Endothelial cell of umbilical vein (primary cell): Measurements from ENCODE around the gene BTG1. TPM values are rescaled to one million over a fixed set of nuclear protein-coding genes. Genes with fewer than 3 reads are reported as not detected.
A peak's percentile ranks its signal among the peaks of the same experiment; 100 is the strongest.

Source experiments
- BruUV-seq: library from RNA; stranded (reverse); fragments of 400-500 nt; replicated peaks from 2 replicates; lab custom pipeline; 2021; lab: Mats Ljungman, UMichigan
- CTCF ChIA-PET: fragments of 300-600, 350-600 bp; sonication (Branson Sonifier 250); formaldehyde crosslinking; loops from one replicate; lab custom pipeline; 2021; ENCODE audit warnings: antibody characterized with exemption, inconsistent platforms; lab: Charles Lee
- POLR2A ChIA-PET: fragments of 300-600, 350-600 bp; sonication (Branson Sonifier 250); formaldehyde crosslinking; loops from one replicate; lab custom pipeline; 2021; ENCODE audit warnings: antibody characterized with exemption, inconsistent platforms; lab: Charles Lee
- DNase-seq: peaks from one replicate; pipeline ENCODE4 v3.0.0-alpha.2; 2011; ENCODE audit warnings: low read depth, low spot score
- FAIRE-seq: peaks from 2 replicates; lab custom pipeline; 2011; peaks lifted over from hg19 to GRCh38; lab: Jason Lieb, UNC
- H2AFZ ChIP-seq: 2 replicates; pipeline ENCODE4 v1.6.0; 2012; ENCODE audit warnings: low read depth, low read length, control low read depth, inconsistent platforms
- H3K27ac ChIP-seq: 2 replicates; pipeline ENCODE4 v1.5.1; 2011; ENCODE audit warnings: low read depth, mild to moderate bottlenecking, control low read depth, low read length, moderate library complexity; ENCODE audit not compliant: insufficient read depth
- H3K27me3 ChIP-seq, 2 experiments: 2 replicates each; pipeline versions ENCODE4 v1.6.0 to v1.6.1; 2011; ENCODE audit warnings: low read length in 2 of 2, mixed read lengths in 1 of 2; ENCODE audit not compliant: control insufficient read depth in 2 of 2, insufficient read depth in 2 of 2
- H3K36me3 ChIP-seq, 2 experiments: 2 replicates in 1 of 2; 3 replicates in 1 of 2; pipeline ENCODE4 v1.5.1; 2011; ENCODE audit warnings: low read length in 2 of 2, mild to moderate bottlenecking in 1 of 2, moderate library complexity in 1 of 2; ENCODE audit not compliant: control insufficient read depth in 2 of 2, insufficient read depth in 2 of 2; ENCODE audit errors: extremely low read depth in 1 of 2
- H3K4me1 ChIP-seq: 3 replicates; pipeline ENCODE4 v1.5.1; 2011; ENCODE audit warnings: mild to moderate bottlenecking, low read length; ENCODE audit not compliant: control insufficient read depth, insufficient read depth; ENCODE audit errors: extremely low read depth
- H3K4me2 ChIP-seq: 2 replicates; pipeline ENCODE4 v1.6.1; 2011; ENCODE audit warnings: low read length, control low read depth, mixed read lengths; ENCODE audit not compliant: insufficient read depth
- H3K4me3 ChIP-seq, 3 experiments: fragments of 200-600 bp in 1 of 3; sonication (generic), shearing (Covaris generic) in 1 of 3; replicated peaks in 1 of 3; 2 replicates each; pipeline ENCODE4 v1.5.1; 2011 to 2016; ENCODE audit warnings: control low read depth in 3 of 3, low read length in 3 of 3, mild to moderate bottlenecking in 2 of 3, inconsistent platforms in 1 of 3, low read depth in 1 of 3, moderate library complexity in 1 of 3; ENCODE audit not compliant: insufficient read depth in 1 of 3
- H3K79me2 ChIP-seq: 2 replicates; pipeline ENCODE4 v1.6.0; 2012; ENCODE audit warnings: low read length, inconsistent platforms; ENCODE audit not compliant: control insufficient read depth, insufficient read depth
- H3K9ac ChIP-seq: replicated peaks from 2 replicates; pipeline ENCODE3; 2011; ENCODE audit warnings: low read length, control low read depth; ENCODE audit not compliant: insufficient read depth; ENCODE audit errors: extremely low read depth
- H3K9me1 ChIP-seq: replicated peaks from 3 replicates; pipeline ENCODE4 v1.6.0; 2011; ENCODE audit warnings: mild to moderate bottlenecking, low read length; ENCODE audit not compliant: control insufficient read depth, insufficient read depth; ENCODE audit errors: extremely low read depth
- H3K9me3 ChIP-seq: replicated peaks from 2 replicates; pipeline ENCODE4 v1.5.1; 2012; ENCODE audit warnings: low read length, inconsistent platforms; ENCODE audit not compliant: control insufficient read depth, insufficient read depth
- H4K20me1 ChIP-seq: replicated peaks from 2 replicates; pipeline ENCODE3; 2011; ENCODE audit warnings: mild to moderate bottlenecking, low read length; ENCODE audit not compliant: control insufficient read depth, insufficient read depth; ENCODE audit errors: extremely low read depth
- CTCF ChIP-seq, 2 donors: IDR thresholded peaks; 1 replicate in 1 of 2; 2 replicates in 1 of 2; pipeline ENCODE4 v1.5.1; 2011; ENCODE audit warnings: low read length in 2 of 2, mild to moderate bottlenecking in 2 of 2, moderate library complexity in 2 of 2, control low read depth in 1 of 2, inconsistent platforms in 1 of 2, low read depth in 1 of 2; ENCODE audit not compliant: insufficient read depth in 1 of 2; ENCODE audit errors: extremely low read depth in 1 of 2
- EZH2 ChIP-seq: IDR thresholded peaks from 2 replicates; pipeline ENCODE4 v1.6.1; 2012; ENCODE audit warnings: borderline replicate concordance, low read depth, mild to moderate bottlenecking, moderate library complexity, low read length, inconsistent platforms; ENCODE audit not compliant: severe bottlenecking
- FOS ChIP-seq: IDR thresholded peaks from 2 replicates; pipeline ENCODE4 v1.6.1; 2011; ENCODE audit warnings: mild to moderate bottlenecking, low read length, moderate library complexity, borderline replicate concordance; ENCODE audit not compliant: insufficient read depth
- GATA2 ChIP-seq: IDR thresholded peaks from 2 replicates; pipeline ENCODE4 v1.7.0; 2011; ENCODE audit warnings: low read depth, mild to moderate bottlenecking, moderate library complexity, mixed read lengths, low read length; ENCODE audit not compliant: insufficient read length, insufficient read depth
- JUN ChIP-seq: IDR thresholded peaks from 2 replicates; pipeline ENCODE4 v1.6.1; 2011; ENCODE audit warnings: borderline replicate concordance, low read depth; ENCODE audit not compliant: insufficient read length, insufficient read depth
- MAX ChIP-seq: IDR thresholded peaks from 2 replicates; pipeline ENCODE4 v1.6.1; 2011; ENCODE audit not compliant: insufficient read depth, insufficient read length
- MYC ChIP-seq: IDR thresholded peaks from one replicate; pipeline ENCODE4 v1.6.1; 2011; ENCODE audit warnings: mild to moderate bottlenecking, low read depth, low read length
- POLR2A ChIP-seq: IDR thresholded peaks from 2 replicates; pipeline ENCODE4 v1.6.1; 2012; ENCODE audit warnings: low read depth, mild to moderate bottlenecking, control low read depth, low read length
- POLR2AphosphoS5 ChIP-seq: IDR thresholded peaks from 2 replicates; pipeline ENCODE4 v1.6.1; 2012; ENCODE audit warnings: low read depth, mild to moderate bottlenecking, control low read depth, low read length, moderate library complexity; ENCODE audit not compliant: insufficient read depth
- dilution Hi-C: fragments of 300-500 bp; cut with MboI; formaldehyde crosslinking; loops from one replicate; pipeline ENCODE4 v1.15.0; 2019; ENCODE audit warnings: low sequenced_read_pairs; ENCODE audit not compliant: extremely low pct_ligation_motif_present
- intact Hi-C: fragments of 100-400 bp; cut with micrococcal nuclease; formaldehyde crosslinking; loops from one replicate; pipeline ENCODE4 v1.10.0; 2022
- polyA plus RNA-seq, 4 experiments: library from polyadenylated mRNA; depleted of rRNA in 3 of 4; stranded (reverse) in 3 of 4; unstranded in 1 of 4; fragments of >200 nt; gene quantifications; 2 replicates each; pipeline versions ENCODE4 v1.2.1 to v1.2.3, GENCODE V29; 2011 to 2012; ENCODE audit warnings: missing spikeins in 1 of 4
- total RNA-seq: library from RNA; stranded (reverse); gene quantifications from 2 replicates; pipeline ENCODE4 v1.2.3, GENCODE V29; 2021

The BTG1 gene
- total and polyA plus RNA-seq, 2 donors (not counting 3 experiments of a cell fraction or from before 2014, with no cell fraction given) = 42.8 to 104 TPM

GRCh38 chr12:92143258-92143657 is 2.4 kb downstream of the BTG1 start:
- CTCF ChIA-PET = interaction anchor here (0.8 to 7.1 kb wide), 14 partner anchors 9 to 761 kb away, joined by 3 to 154 read pairs (median 6); no protein-coding TSS in a partner anchor
- Histone ChIP-seq H3K27me3 (no peaks in the 10 kb centered on the region), H3K79me2 (peaks cover 71% of the 10 kb centered on the region), H3K27ac (peak overlapping the region; percentile 80), H3K9me3 (no peaks in the 10 kb centered on the region), H3K9me1 (no peaks in the 10 kb centered on the region), H3K4me3 (peak overlapping the region; percentile 53 to 86 (median 85)), H2AFZ (no peak overlapping the region), H3K4me2 (peak overlapping the region; percentile 96), H3K36me3 (peaks cover 0 to 12% of the 10 kb centered on the region in 2 experiments), H3K4me1 (peaks cover 34% of the 10 kb centered on the region), H3K9ac (peak overlapping the region; percentile 89), H4K20me1 (peaks cover 6% of the 10 kb centered on the region)
- peak; percentile 28 for DNase-seq
- intact Hi-C loops = loop anchor here (5.0 kb wide), 1 partner anchor 216 kb away; no protein-coding TSS in a partner anchor
- BruUV-seq = no TSS peak
- POLR2A ChIA-PET = interaction anchor here (1.2 to 3.9 kb wide), 4 partner anchors 9 to 762 kb away, joined by 3 to 69 read pairs (median 37); no protein-coding TSS in a partner anchor
- FAIRE-seq = no peak
- TF ChIP-seq POLR2A (no peak), CTCF (IDR thresholded peaks at IDR 0.05; ENCODE audit: extremely low read depth in 1 of 2, insufficient read depth in 1 of 2, low read depth in 1 of 2, low read length in 2 of 2) (no peak), EZH2 (no peak), POLR2AphosphoS5 (no peak), MYC (no peak), MAX (no peak), GATA2 (no peak), JUN (no peak), FOS (no peak)
- dilution Hi-C loops = no loop called here
